ENCODE results near the gene TSPAN14.

Gene TSPAN14

GRCh38 chr10:80425901-80426300 is 28.2 kb upstream of the TSPAN14 start:
- no peak for DNase-seq

DNA sequence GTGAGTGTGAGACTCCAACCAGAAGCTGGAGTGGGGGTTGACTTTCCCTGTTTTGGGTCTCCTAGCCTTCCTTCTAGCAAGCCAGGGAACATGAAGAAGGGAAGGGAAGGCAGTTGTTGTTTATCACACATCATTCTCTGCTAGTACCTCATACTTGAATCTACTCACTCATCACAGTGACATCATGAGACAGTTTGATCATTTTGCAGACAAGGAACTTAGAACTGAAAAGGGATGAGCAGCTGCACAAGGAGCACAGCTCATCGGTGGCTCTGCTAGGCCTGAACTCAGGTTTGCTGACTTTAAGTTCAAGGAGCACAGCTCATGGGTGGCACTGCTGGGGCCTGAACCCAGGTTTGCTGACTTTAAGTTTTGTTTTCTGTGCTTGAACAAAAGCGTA is 26.6 kb upstream of the TSPAN14 start:
- no peak for DNase-seq

- DNase-seq = no peak
Observed at GRCh38 chr10:80429521-80429973, 24.6 kb upstream of the TSPAN14 start.

GRCh38 chr10:80433134-80433533 is 21.0 kb upstream of the TSPAN14 start:
- no peak for DNase-seq

- no peak for DNase-seq
Observed at GRCh38 chr10:80436446-80437098, 17.5 kb upstream of the TSPAN14 start.

DNA sequence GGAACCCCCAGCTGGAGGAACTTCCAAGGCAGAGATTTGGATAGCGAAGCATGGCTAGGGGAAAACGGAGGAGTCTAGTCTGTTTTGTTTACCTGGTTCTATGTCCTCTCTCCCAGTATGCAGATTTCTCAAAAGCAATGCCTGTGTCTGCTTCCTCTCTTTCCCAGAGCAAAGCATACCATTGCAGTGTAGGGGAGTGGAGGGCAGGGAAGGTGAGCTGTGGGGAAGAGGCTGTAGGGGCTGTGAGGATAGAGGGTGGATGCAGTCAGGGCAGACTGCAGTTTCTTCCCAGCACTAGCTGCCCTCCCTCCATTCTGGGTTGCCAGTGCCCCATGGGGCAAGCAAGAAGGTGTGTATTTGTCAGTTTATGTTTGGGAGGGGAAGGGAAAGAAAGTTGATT is 16.9 kb upstream of the TSPAN14 start:
- no peak for DNase-seq

- no peak for DNase-seq
Observed at GRCh38 chr10:80441831-80442230, 12.3 kb upstream of the TSPAN14 start.

DNA sequence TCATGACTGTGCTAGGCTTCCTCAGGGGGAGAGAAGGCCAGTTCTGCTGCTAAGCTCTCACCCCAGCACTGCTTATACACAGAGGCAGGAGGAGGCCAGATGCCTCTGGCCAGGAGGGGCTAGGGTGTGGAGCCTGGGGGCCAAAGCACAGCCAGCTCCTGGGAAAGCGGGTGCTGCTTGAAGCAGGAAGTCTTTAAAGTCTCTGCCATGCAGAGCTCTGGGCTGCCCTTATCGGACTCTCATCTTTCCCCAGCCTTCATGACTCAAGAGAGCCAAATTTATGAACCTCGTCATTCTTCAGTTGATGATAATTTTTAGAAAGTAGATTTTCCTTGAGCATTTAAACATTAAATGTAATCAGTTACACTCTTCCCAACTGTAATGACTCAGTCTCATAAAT is 11.2 kb upstream of the TSPAN14 start:
- no peak for DNase-seq

GRCh38 chr10:80443531-80443974 is 10.6 kb upstream of the TSPAN14 start:
- DNase-seq = no peak

- DNase-seq = no peak
Observed at GRCh38 chr10:80444124-80444523, 10.0 kb upstream of the TSPAN14 start.

DNA sequence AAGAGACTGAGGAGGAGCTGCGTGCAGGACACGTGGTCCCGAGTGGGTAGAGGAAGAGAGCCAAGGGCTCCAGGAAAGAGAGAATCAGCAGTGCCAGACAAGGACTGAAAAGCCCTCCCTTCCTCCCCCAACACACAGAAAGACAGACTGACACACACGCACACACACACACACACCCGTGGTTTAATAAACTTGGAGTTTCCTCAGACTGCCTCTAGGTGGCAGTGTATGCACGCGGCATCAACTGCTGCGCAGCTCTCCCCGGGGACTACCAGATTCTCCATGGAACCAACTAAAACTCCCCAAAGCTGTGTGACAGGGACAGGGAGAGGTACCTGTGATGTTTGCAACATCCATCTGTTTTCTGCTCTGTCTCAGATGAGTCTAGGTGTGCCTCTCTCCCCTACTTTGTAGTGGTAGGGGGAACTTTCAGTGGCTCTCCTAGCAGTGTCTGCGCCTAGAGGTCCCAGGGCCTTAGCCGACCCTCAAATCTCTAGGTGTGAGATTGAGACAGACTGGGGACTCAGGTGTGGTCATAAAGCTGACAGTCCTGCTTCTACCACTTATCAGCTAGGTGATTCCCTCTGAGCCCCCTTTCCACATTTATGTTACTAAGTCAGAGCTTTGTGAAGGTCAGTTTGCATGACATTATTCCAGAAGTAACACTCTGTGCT is 9.3 kb upstream of the TSPAN14 start:
- DNase-seq = no peak

GRCh38 chr10:80447436-80448190 is 6.5 kb upstream of the TSPAN14 start:
- no peak for DNase-seq

- no peak for DNase-seq
Observed at GRCh38 chr10:80448209-80448942, 5.7 kb upstream of the TSPAN14 start.

DNA sequence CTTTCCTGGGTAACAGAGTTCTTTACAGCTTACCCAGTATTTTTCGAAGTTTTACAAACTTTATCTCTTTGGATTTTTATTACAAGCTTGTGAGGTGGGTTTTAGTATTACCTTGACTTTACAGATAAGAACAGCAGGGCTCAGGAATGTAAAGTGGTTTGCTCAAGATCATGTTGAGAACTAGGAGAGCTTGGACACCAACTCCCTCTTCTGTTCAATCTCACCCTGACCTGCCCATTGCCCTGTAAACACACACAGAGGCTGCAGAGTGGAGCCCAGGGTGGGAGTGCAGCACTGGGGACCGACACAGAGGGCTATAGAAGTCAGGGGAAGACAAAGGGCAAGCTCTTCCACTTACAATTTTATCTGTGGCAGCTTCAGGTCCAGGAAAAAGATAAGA is 4.6 kb upstream of the TSPAN14 start:
- DNase-seq = no peak

GRCh38 chr10:80451132-80451531 is 3.0 kb upstream of the TSPAN14 start:
- no peak for DNase-seq

- no peak for DNase-seq
Observed at GRCh38 chr10:80452069-80452468, 2.0 kb upstream of the TSPAN14 start.

GRCh38 chr10:80452640-80453039 is 1.5 kb upstream of the TSPAN14 start:
- DNase-seq = no peak

GRCh38 chr10:80453056-80453841 is 861 bp upstream of the TSPAN14 start:
- DNase-seq = no peak

GRCh38 chr10:80454513-80455460 is 677 bp downstream of the TSPAN14 start:
- DNase-seq = no peak

DNA sequence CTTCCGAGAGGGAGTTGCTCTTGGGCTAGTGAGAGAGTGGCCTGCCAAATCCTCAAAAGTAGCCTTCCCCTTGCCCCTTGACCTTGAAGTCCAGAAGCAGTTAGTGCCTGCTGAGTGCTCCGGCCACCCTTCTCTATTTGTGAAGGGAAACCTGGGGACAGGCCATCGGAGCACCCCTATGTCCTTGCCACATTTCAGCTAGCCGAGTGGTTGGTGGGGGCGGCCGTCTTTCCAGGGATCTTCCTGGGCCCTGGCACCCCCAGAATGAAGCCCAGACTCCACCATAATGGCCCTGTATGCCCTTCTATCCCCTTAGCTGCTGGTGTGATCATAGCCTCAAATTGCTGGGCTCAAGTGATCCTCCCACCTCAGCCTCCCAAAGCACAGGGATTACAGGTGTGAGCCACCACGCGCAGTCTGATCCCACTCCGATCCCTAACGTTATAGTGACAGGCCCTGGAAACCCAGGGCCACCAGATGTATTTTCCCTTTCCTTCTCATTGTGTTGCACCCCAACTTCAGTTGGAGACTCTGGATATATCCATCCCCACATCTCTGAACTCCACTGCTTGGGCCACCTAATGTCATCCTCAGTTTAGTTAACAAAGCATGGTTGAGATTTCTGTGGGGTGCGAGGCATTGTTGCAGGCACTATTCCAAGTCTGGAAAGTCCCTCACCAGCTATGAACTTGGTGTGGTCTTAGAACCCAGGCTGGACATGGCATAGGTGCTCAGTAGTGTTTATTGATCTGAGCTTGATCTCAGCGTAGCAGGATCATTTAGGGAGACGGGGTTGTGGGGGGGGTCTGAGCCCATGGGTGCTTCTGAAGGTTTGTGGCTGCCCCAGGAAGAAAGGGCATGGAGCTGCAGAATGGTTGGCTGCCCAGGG is 1.6 kb downstream of the TSPAN14 start:
- DNase-seq = no peak
